H1 (cell line): ENCODE measurements around the gene PSTK. TPM values are rescaled to one million over a fixed set of nuclear protein-coding genes. Genes with fewer than 3 reads are reported as not detected.
A peak's percentile ranks its signal among the peaks of the same experiment; 100 is the strongest.

ENCODE experiments used
- CHD7 ChIP-seq: fragments of 300-600 bp; sonication (generic); IDR thresholded peaks from 2 replicates; pipeline ENCODE4 v1.7.1; 2012; ENCODE audit warnings: low read length, moderate library complexity, mild to moderate bottlenecking, inconsistent platforms; ENCODE audit not compliant: insufficient replicate concordance
- E2F6 ChIP-seq: IDR thresholded peaks from 2 replicates; pipeline ENCODE4 v1.6.1; 2012; ENCODE audit warnings: inconsistent platforms
- GABPA ChIP-seq: IDR thresholded peaks from 2 replicates; pipeline ENCODE4 v1.6.1; 2011; ENCODE audit warnings: mild to moderate bottlenecking, low read length, moderate library complexity, borderline replicate concordance; ENCODE audit not compliant: insufficient read depth
- KDM1A ChIP-seq: fragments of 200-600, 300-600 bp; sonication (generic); IDR thresholded peaks from 2 replicates; pipeline ENCODE4 v1.7.1; 2016; ENCODE audit warnings: mild to moderate bottlenecking, low read length, borderline replicate concordance
- PHF8 ChIP-seq: fragments of 200-600 bp; sonication (generic); conservative IDR thresholded peaks from 2 replicates; pipeline ENCODE4 v1.7.1; 2012; ENCODE audit warnings: low read depth, mild to moderate bottlenecking, inconsistent platforms, low read length, moderate library complexity
- POLR2AphosphoS5 ChIP-seq: IDR thresholded peaks from 2 replicates; pipeline ENCODE4 v1.6.1; 2011; ENCODE audit warnings: low read depth, low read length
- RBBP5 ChIP-seq: IDR thresholded peaks from 2 replicates; pipeline ENCODE4 v1.7.1; 2012; ENCODE audit warnings: low read depth, mild to moderate bottlenecking, inconsistent platforms, low read length, moderate library complexity, borderline replicate concordance
- SIN3A ChIP-seq, 2 experiments: IDR thresholded peaks in 1 of 2; conservative IDR thresholded peaks in 1 of 2; 2 replicates each; pipeline ENCODE4 v1.6.1; 2011 to 2012; ENCODE audit warnings: low read length in 2 of 2, improper control_type of control experiment in 1 of 2, low read depth in 1 of 2, mild to moderate bottlenecking in 1 of 2
- polyA plus RNA-seq, 7 experiments: library from polyadenylated mRNA; depleted of rRNA in 3 of 7; stranded (reverse) in 5 of 7; unstranded in 2 of 7; fragments of >200 nt in 5 of 7; fragments of 200-250 nt in 2 of 7; gene quantifications; 1 replicate in 5 of 7; 2 replicates in 1 of 7; 4 replicates in 1 of 7; pipeline versions ENCODE4 v1.2.1 to v1.2.3, GENCODE V29; 2011 to 2013; ENCODE audit warnings: missing spikeins in 2 of 7, mixed read lengths in 2 of 7
- total RNA-seq: library from RNA; stranded (reverse); fragmentation: NEBNext Ultra II Directional; extraction: Animal tissue kit (Norgen Biotek cat#: 25700); gene quantifications from 2 replicates; pipeline ENCODE4 v1.2.1, GENCODE V29; 2021

The PSTK gene
- total and polyA plus RNA-seq, 2 of the 8 experiments (the other 6 are each of a cell fraction or from before 2014, with no cell fraction given) = 4.4 to 6.6 TPM

- TF ChIP-seq CHD7 (no peak), RBBP5 (peak; percentile 88), GABPA (peak; percentile 97), POLR2AphosphoS5 (no peak), PHF8 (peak; percentile 72), E2F6 (peak; percentile 100), SIN3A (conservative IDR thresholded peaks at IDR 0.05 in 1 of 2, IDR thresholded peaks at IDR 0.05 in 1 of 2; ENCODE audit: low read depth in 1 of 2, low read length in 2 of 2) (peak; percentile 79 to 83; a peak in 3 of 4 replicates), KDM1A (peak; percentile 45; the same call in 1 of the 2 replicates)
These were observed 26.1 kb upstream of the PSTK start, which contains the start of gene C10orf88 (continued) for GRCh38 chr10:122953902-122954730.
